OCI-LY1 (cell line): ENCODE data around the gene ASIC5.

ENCODE experiments used
- H2AFZ ChIP-seq: fragments of 200-600 bp; sonication (generic), shearing (Covaris generic); 2 replicates; pipeline ENCODE4 v1.6.0; 2014; ENCODE audit warnings: antibody characterized with exemption, mild to moderate bottlenecking, low read length
- H3F3A ChIP-seq: fragments of 200-600 bp; sonication (generic), shearing (Covaris generic); 2 replicates; pipeline ENCODE4 v1.6.0; 2014; ENCODE audit warnings: mild to moderate bottlenecking, antibody characterized with exemption, low read length, moderate library complexity; ENCODE audit not compliant: insufficient read depth
- H3K27ac ChIP-seq: fragments of 200-600 bp; sonication (generic); 2 replicates; pipeline ENCODE4 v1.5.1; 2014; ENCODE audit warnings: low read length, mixed run types, mild to moderate bottlenecking, low read depth; ENCODE audit not compliant: poor library complexity, severe bottlenecking
- H3K27me3 ChIP-seq: fragments of 200-600 bp; sonication (generic); 2 replicates; pipeline ENCODE4 v1.6.0; 2014; ENCODE audit warnings: antibody characterized with exemption, mild to moderate bottlenecking, low read length, moderate library complexity; ENCODE audit not compliant: insufficient read depth
- H3K36me3 ChIP-seq: fragments of 200-600 bp; sonication (generic); 2 replicates; pipeline ENCODE4 v1.6.1; 2014; ENCODE audit warnings: mild to moderate bottlenecking, antibody characterized with exemption, low read length, moderate library complexity, mixed read lengths; ENCODE audit not compliant: insufficient read depth
- H3K4me1 ChIP-seq: fragments of 200-600 bp; sonication (generic); 2 replicates; pipeline ENCODE4 v1.5.1; 2014; ENCODE audit warnings: mild to moderate bottlenecking, low read length, moderate library complexity; ENCODE audit not compliant: insufficient read depth, severe bottlenecking
- H3K4me2 ChIP-seq: fragments of 200-600 bp; sonication (generic), shearing (Covaris generic); 2 replicates; pipeline ENCODE4 v1.6.1; 2014; ENCODE audit warnings: low read length
- H3K4me3 ChIP-seq: fragments of 200-600 bp; sonication (generic); 2 replicates; pipeline ENCODE4 v1.5.1; 2014; ENCODE audit warnings: low read length, low read depth, mild to moderate bottlenecking, mixed read lengths; ENCODE audit not compliant: poor library complexity, severe bottlenecking
- H3K79me2 ChIP-seq: fragments of 200-600 bp; shearing (Covaris generic); 2 replicates; pipeline ENCODE4 v1.6.1; 2016; ENCODE audit warnings: mixed run types, low read length, mixed read lengths; ENCODE audit not compliant: insufficient read depth
- H3K9ac ChIP-seq: fragments of 200-600 bp; sonication (generic), shearing (Covaris generic); 2 replicates; pipeline ENCODE4 v1.6.1; 2014; ENCODE audit warnings: mild to moderate bottlenecking, low read length, mixed read lengths
- H3K9me2 ChIP-seq: fragments of 200-600 bp; sonication (generic), shearing (Covaris generic); 2 replicates; pipeline ENCODE4 v1.6.1; 2014; ENCODE audit warnings: low read depth, mild to moderate bottlenecking, low read length, mixed read lengths
- H3K9me3 ChIP-seq: fragments of 200-600 bp; shearing (Covaris generic); 2 replicates; pipeline ENCODE4 v1.6.1; 2014; ENCODE audit warnings: low read length, mixed read lengths
- H4K20me1 ChIP-seq: fragments of 200-600 bp; sonication (generic), shearing (Covaris generic); 2 replicates; pipeline ENCODE4 v1.6.0; 2016; ENCODE audit warnings: mild to moderate bottlenecking, low read length; ENCODE audit not compliant: insufficient read depth
- EZH2 ChIP-seq: fragments of 200-600 bp; sonication (generic), shearing (Covaris generic); IDR thresholded peaks from 2 replicates; pipeline ENCODE4 v1.8.0; 2017; ENCODE audit warnings: borderline replicate concordance, mixed run types, mild to moderate bottlenecking, antibody characterized with exemption, low read length, moderate library complexity, mixed read lengths
- TF ChIP-seq, protein P1 (sequence below): fragments of 200-600 bp; sonication (generic), shearing (Covaris generic); IDR thresholded peaks from 2 replicates; pipeline ENCODE4 v1.5.1; 2017; ENCODE audit warnings: mild to moderate bottlenecking, antibody characterized with exemption, low read length, moderate library complexity, mixed read lengths

Gene ASIC5

DNA sequence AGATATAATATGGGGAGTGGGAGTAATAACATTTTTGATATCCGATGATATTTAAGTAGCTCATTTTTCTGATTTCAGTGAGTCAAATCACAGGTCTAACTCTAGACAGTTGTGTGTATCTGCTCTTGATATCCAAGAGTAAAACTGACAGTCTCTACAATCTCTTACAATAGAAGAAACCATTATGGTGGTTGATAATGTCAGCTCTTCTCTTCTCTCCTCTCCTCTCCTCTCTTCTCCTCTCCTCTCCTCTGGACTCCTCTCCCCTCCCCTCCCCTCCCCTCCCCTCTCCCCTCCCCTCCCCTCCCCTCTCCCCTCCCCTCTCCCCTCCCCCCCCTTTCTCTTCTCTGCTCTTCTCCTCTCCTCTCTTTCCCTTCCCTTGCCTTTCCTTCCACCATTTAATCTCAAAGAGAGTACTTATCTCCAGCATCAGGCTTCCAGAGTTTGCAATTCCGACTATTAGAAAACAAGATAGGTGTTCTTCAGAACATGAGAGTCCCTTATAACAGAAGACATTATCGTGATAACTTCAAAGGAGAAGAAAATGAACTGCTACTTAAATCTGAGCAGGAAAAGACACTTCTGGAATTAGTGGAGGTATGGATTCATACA, 43.6 kb upstream of the ASIC5 start:
- Histone ChIP-seq H3K27me3 (no peaks in the 10 kb centered on the region), H3K4me3 (no peak overlapping the region), H4K20me1 (no peaks in the 10 kb centered on the region), H3K4me1 (no peaks in the 10 kb centered on the region), H3K27ac (no peak overlapping the region), H3K4me2 (no peak overlapping the region), H2AFZ (no peak overlapping the region), H3K36me3 (no peaks in the 10 kb centered on the region), H3F3A (no peaks in the 10 kb centered on the region), H3K79me2 (no peaks in the 10 kb centered on the region), H3K9ac (no peak overlapping the region), H3K9me2 (no peaks in the 10 kb centered on the region), H3K9me3 (no peaks in the 10 kb centered on the region)
- TF ChIP-seq, protein P1, sequence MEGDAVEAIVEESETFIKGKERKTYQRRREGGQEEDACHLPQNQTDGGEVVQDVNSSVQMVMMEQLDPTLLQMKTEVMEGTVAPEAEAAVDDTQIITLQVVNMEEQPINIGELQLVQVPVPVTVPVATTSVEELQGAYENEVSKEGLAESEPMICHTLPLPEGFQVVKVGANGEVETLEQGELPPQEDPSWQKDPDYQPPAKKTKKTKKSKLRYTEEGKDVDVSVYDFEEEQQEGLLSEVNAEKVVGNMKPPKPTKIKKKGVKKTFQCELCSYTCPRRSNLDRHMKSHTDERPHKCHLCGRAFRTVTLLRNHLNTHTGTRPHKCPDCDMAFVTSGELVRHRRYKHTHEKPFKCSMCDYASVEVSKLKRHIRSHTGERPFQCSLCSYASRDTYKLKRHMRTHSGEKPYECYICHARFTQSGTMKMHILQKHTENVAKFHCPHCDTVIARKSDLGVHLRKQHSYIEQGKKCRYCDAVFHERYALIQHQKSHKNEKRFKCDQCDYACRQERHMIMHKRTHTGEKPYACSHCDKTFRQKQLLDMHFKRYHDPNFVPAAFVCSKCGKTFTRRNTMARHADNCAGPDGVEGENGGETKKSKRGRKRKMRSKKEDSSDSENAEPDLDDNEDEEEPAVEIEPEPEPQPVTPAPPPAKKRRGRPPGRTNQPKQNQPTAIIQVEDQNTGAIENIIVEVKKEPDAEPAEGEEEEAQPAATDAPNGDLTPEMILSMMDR, result no peak
- no peak for TF ChIP-seq EZH2

DNA sequence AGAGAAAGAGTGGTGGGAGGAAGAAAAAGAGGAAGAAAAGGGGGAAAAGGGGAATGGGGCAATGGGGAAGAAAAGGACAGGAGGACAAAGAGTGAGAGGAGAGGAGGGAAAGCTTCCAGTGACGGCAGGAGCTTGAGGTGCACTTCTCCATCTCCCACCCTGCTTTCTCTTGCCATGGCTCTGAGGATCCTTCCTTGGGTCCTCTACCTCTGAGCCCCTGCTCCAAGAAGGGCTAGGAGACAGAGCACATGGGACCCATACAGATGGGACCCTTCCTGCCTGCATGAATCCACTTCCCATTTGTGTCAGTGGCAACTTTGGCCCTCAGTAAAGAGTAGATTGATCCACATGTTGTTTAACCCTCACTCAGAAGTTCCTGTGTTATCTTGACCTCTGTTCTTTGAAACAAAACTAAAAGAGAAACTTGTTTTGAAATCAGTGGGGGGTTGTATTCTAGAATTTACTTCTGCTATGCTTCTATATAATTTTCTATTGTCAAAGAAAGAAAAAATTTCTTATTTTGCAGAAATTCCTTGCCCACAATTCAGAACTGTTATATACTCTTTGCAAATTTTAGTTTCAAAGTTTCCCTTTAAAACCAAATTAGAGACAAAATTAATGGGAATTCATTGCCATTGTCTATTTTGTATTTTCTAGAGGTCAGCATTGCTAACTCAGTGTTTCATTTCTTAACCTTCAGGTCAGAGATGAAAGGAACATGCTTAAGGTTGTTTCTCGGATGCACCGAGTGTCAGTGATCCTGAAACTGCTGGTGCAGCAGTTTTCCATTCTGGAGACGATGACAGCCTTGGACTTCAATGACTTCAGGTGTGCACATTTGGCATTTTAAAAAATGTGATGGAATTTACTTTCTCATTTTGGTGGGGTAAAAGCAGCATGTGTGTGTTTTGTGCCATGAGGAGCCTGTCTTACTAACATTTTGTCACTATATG, 42.4 kb upstream of the ASIC5 start:
- H3F3A ChIP-seq, result no peaks in the 10 kb centered on the region
- no peaks in the 10 kb centered on the region for H3K79me2 ChIP-seq
- no peaks in the 10 kb centered on the region for H3K36me3 ChIP-seq
- no peak overlapping the region for H3K9ac ChIP-seq
- no peaks in the 10 kb centered on the region for H3K4me1 ChIP-seq
- no peaks in the 10 kb centered on the region for H3K9me2 ChIP-seq
- no peak overlapping the region for H2AFZ ChIP-seq
- no peaks in the 10 kb centered on the region for H3K27me3 ChIP-seq
- H3K9me3 ChIP-seq, result no peaks in the 10 kb centered on the region
- no peak for TF ChIP-seq EZH2
- TF ChIP-seq, protein P1, result no peak
- no peaks in the 10 kb centered on the region for H4K20me1 ChIP-seq
- no peak overlapping the region for H3K4me2 ChIP-seq
- no peak overlapping the region for H3K4me3 ChIP-seq
- no peak overlapping the region for H3K27ac ChIP-seq

DNA sequence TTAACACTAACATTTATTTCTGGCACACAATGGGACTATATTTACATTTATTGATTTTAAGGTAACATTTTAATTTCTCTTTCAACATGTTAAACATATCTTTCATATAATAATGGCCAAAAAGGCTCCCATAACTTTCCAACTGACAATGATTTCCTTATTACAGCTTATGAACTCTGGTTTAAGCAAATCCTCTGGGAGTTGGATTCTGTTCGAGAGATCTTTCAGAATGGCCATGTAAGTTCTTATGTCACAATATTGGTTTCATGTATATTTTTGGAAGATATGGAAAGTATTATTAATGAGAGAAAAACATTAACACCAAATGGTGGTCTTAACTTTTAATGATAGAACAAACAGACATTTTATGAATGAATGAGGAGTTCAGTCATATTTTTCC, 41.5 kb upstream of the ASIC5 start:
- Histone ChIP-seq H3K4me3 (no peak overlapping the region), H3K9ac (no peak overlapping the region), H3K4me2 (no peak overlapping the region), H3K79me2 (no peaks in the 10 kb centered on the region), H4K20me1 (no peaks in the 10 kb centered on the region), H3K27me3 (no peaks in the 10 kb centered on the region), H3K4me1 (no peaks in the 10 kb centered on the region), H3K9me2 (no peaks in the 10 kb centered on the region), H3F3A (no peaks in the 10 kb centered on the region), H3K9me3 (no peaks in the 10 kb centered on the region), H2AFZ (no peak overlapping the region), H3K36me3 (no peaks in the 10 kb centered on the region), H3K27ac (no peak overlapping the region)
- TF ChIP-seq, protein P1, result no peak
- TF ChIP-seq EZH2, result no peak
